HG02973 (cell line): ENCODE results near the gene CDH23.

ENCODE experiments used
- ATAC-seq: cut with Tn5 transposase; IDR thresholded peaks from one replicate; pipeline ENCODE4 v1.9.1; 2021; ENCODE audit warnings: moderate library complexity; ENCODE audit not compliant: unreplicated experiment

The CDH23 gene

GRCh38 chr10:71419002-71419540 lies 22.4 kb downstream of the CDH23 start:
- ATAC-seq = no peak

GRCh38 chr10:71419750-71420149 lies 23.0 kb downstream of the CDH23 start:
- ATAC-seq = no peak

- ATAC-seq = no peak
These were observed 24.3 kb downstream of the CDH23 start for GRCh38 chr10:71421075-71421434.

- no peak for ATAC-seq
These were observed 26.5 kb downstream of the CDH23 start for GRCh38 chr10:71423250-71423649.

- no peak for ATAC-seq
These were observed 27.2 kb downstream of the CDH23 start for GRCh38 chr10:71423901-71424300.

- ATAC-seq = no peak
These were observed 27.9 kb downstream of the CDH23 start for GRCh38 chr10:71424496-71425194.

GRCh38 chr10:71426058-71426605 lies 29.4 kb downstream of the CDH23 start:
- no peak for ATAC-seq

GRCh38 chr10:71427246-71427645 lies 30.5 kb downstream of the CDH23 start:
- no peak for ATAC-seq

GRCh38 chr10:71429304-71429703 lies 32.6 kb downstream of the CDH23 start:
- no peak for ATAC-seq

GRCh38 chr10:71429929-71430328 lies 33.2 kb downstream of the CDH23 start:
- ATAC-seq = no peak

- ATAC-seq = no peak
These were observed 34.8 kb downstream of the CDH23 start for GRCh38 chr10:71431239-71432100.

- ATAC-seq = no peak
These were observed 35.6 kb downstream of the CDH23 start for GRCh38 chr10:71432101-71432905.

GRCh38 chr10:71432956-71433767 lies 36.4 kb downstream of the CDH23 start:
- ATAC-seq = no peak

GRCh38 chr10:71433768-71434744 lies 37.3 kb downstream of the CDH23 start:
- no peak for ATAC-seq

- no peak for ATAC-seq
These were observed 38.2 kb downstream of the CDH23 start for GRCh38 chr10:71434760-71435394.

- ATAC-seq = no peak
These were observed 39.0 kb downstream of the CDH23 start for GRCh38 chr10:71435571-71436267.

- ATAC-seq = no peak
These were observed 39.8 kb downstream of the CDH23 start for GRCh38 chr10:71436268-71437125.
